ENCODE measurements around the gene FSD2. TPM values are rescaled to one million over a fixed set of nuclear protein-coding genes. Genes with fewer than 3 reads are reported as not detected.

Gene FSD2
- total RNA-seq, 1 experiment from 2014 or later: not detected

- Histone ChIP-seq H2AFZ (ENCODE audit: low read length) (no peak overlapping the region), H2BK20ac (ENCODE audit: low read depth, low read length, poor library complexity, severe bottlenecking) (no peak overlapping the region), H3K4ac (ENCODE audit: low read depth, low read length) (no peak overlapping the region), H3K9me3 (ENCODE audit: control insufficient read depth, low read depth, low read length) (no peaks in the 10 kb centered on the region), H3K4me1 (ENCODE audit: insufficient read depth, low read length) (no peaks in the 10 kb centered on the region), H2AK5ac (ENCODE audit: insufficient read length, low read length) (no peak overlapping the region), H2BK12ac (ENCODE audit: insufficient read length, low read depth, low read length) (no peak overlapping the region), H3K18ac (ENCODE audit: insufficient read length, low read depth, low read length) (no peak overlapping the region), H3K9ac (ENCODE audit: extremely low read depth, insufficient read length, low read length) (no peak overlapping the region), H3K79me2 (ENCODE audit: insufficient read depth, low read length) (no peaks in the 10 kb centered on the region), H3K27ac (ENCODE audit: insufficient read length, low read depth, low read length) (no peak overlapping the region), H3K14ac (ENCODE audit: insufficient read depth, low read length) (no peak overlapping the region), H2BK5ac (ENCODE audit: insufficient read length, low read length) (no peak overlapping the region), H3K4me2 (ENCODE audit: insufficient read depth, insufficient read length, low read length) (no peak overlapping the region), H3T11ph (ENCODE audit: low read length) (no peak overlapping the region), H3K27me3 (ENCODE audit: insufficient read depth, low read length) (no peaks in the 10 kb centered on the region), H2BK120ac (ENCODE audit: low read depth, low read length, poor library complexity, severe bottlenecking) (no peak overlapping the region), H3K23me2 (ENCODE audit: insufficient read length, low read depth, low read length, poor library complexity, severe bottlenecking) (no peaks in the 10 kb centered on the region), H2BK15ac (ENCODE audit: low read depth, low read length) (no peak overlapping the region), H4K8ac (replicated peaks; ENCODE audit: insufficient read length, low read depth, low read length) (no peak overlapping the region), H3K23ac (ENCODE audit: insufficient read length, low read depth, low read length) (no peak overlapping the region), H4K91ac (ENCODE audit: insufficient read length, low read depth, low read length) (no peak overlapping the region), H4K5ac (ENCODE audit: insufficient read length, low read depth, low read length) (no peak overlapping the region), H4K20me1 (ENCODE audit: control insufficient read depth, insufficient read depth, insufficient read length) (no peaks in the 10 kb centered on the region), H3K56ac (ENCODE audit: insufficient read length, low read depth, low read length) (no peak overlapping the region), H3K79me1 (ENCODE audit: insufficient read depth, low read depth, low read length, poor library complexity, severe bottlenecking) (no peaks in the 10 kb centered on the region)
- WGBS (ENCODE audit: extremely low coverage, insufficient read length, low lambda C conversion rate): no CpG with 5 or more reads among the region's 9 CpGs
- TF ChIP-seq CTCF (conservative IDR thresholded peaks at IDR 0.05): no peak
- Mint-ChIP-seq H3K27me3 (ENCODE audit: low read depth) (no peaks in the 10 kb centered on the region), H3K27ac (no peak overlapping the region), H3K9me3 (no peaks in the 10 kb centered on the region), H3K4me1 (peaks cover 14% of the 10 kb centered on the region in 2 experiments), H3K4me3 (no peak overlapping the region), H3K36me3 (ENCODE audit: insufficient read depth in 1 of 3, low read depth in 3 of 3) (no peaks in the 10 kb centered on the region; a peak in 1 of 7 replicates)
- DNase-seq: no peak
Measured at GRCh38 chr15:82851981-82852511, 46.2 kb upstream of the FSD2 start.
